ENCODE data around the gene SULT1A3. TPM values are rescaled to one million over a fixed set of nuclear protein-coding genes. Genes with fewer than 3 reads are reported as not detected.
"Not testable (repeated sequence)": the region's sequence is repeated elsewhere in the genome, so short reads cannot be mapped to it uniquely, and the experiment has no call there.

Gene SULT1A3
- total RNA-seq, 1 donor from 2014 or later = 2.2 TPM

- peak; percentile 46 to 70 for DNase-seq (ENCODE audit: low read depth in 2 of 2)
These were observed 12.1 kb upstream of the SULT1A3 start for GRCh38 chr16:30186782-30187555.

- no peak for DNase-seq (ENCODE audit: low read depth in 2 of 2)
These were observed 11.5 kb upstream of the SULT1A3 start for GRCh38 chr16:30187556-30187865.

- no peak for DNase-seq (ENCODE audit: low read depth in 2 of 2)
These were observed 11.0 kb upstream of the SULT1A3 start for GRCh38 chr16:30187971-30188561.

- not testable (repeated sequence) for DNase-seq (ENCODE audit: low read depth in 2 of 2)
These were observed 7.9 kb upstream of the SULT1A3 start for GRCh38 chr16:30191158-30191557.

- not testable (repeated sequence) for DNase-seq (ENCODE audit: low read depth in 2 of 2)
These were observed 6.0 kb upstream of the SULT1A3 start for GRCh38 chr16:30193098-30193497.

GRCh38 chr16:30193615-30194014 is 5.4 kb upstream of the SULT1A3 start, which contains the start of the genes BOLA2B and SLX1A:
BOLA2B (minus strand) TSS chr16:30193666; CDS start chr16:30193595, 71 bp downstream.
SLX1A (plus strand) TSS chr16:30193875; CDS start chr16:30194085, 210 bp downstream.
- DNase-seq (ENCODE audit: low read depth in 2 of 2) = not testable (repeated sequence)

- DNase-seq (ENCODE audit: low read depth in 2 of 2) = not testable (repeated sequence)
These were observed 4.7 kb upstream of the SULT1A3 start for GRCh38 chr16:30194172-30194925.

- DNase-seq (ENCODE audit: low read depth in 2 of 2) = not testable (repeated sequence)
These were observed 2.1 kb upstream of the SULT1A3 start for GRCh38 chr16:30197001-30197400.

- DNase-seq (ENCODE audit: low read depth in 2 of 2) = not testable (repeated sequence)
These were observed 721 bp downstream of the SULT1A3 start for GRCh38 chr16:30199608-30200343.

- not testable (repeated sequence) for DNase-seq (ENCODE audit: low read depth in 2 of 2)
These were observed 6.6 kb downstream of the SULT1A3 start for GRCh38 chr16:30205541-30206236.

- DNase-seq (ENCODE audit: low read depth in 2 of 2) = not testable (repeated sequence)
These were observed 7.2 kb downstream of the SULT1A3 start for GRCh38 chr16:30206252-30206651.

- not testable (repeated sequence) for DNase-seq (ENCODE audit: low read depth in 2 of 2)
These were observed 8.1 kb downstream of the SULT1A3 start for GRCh38 chr16:30207063-30207704.

GRCh38 chr16:30209032-30209431 is 10.0 kb downstream of the SULT1A3 start:
- not testable (repeated sequence) for DNase-seq (ENCODE audit: low read depth in 2 of 2)

GRCh38 chr16:30211414-30211813 is 12.4 kb downstream of the SULT1A3 start:
- not testable (repeated sequence) for DNase-seq (ENCODE audit: low read depth in 2 of 2)

GRCh38 chr16:30217082-30217481 is 18.0 kb downstream of the SULT1A3 start:
- DNase-seq (ENCODE audit: low read depth in 2 of 2) = not testable (repeated sequence)

- DNase-seq (ENCODE audit: low read depth in 2 of 2) = not testable (repeated sequence)
These were observed 49.3 kb downstream of the SULT1A3 start, which contains the start of gene NPIPB13 for GRCh38 chr16:30248379-30248778. NPIPB13 (minus strand) TSS chr16:30248479; CDS start chr16:30245573, 2,906 bp downstream.

All from lung microvascular endothelial cell (primary cell).